Measurements from ENCODE around the gene ATP5F1E.

DNA sequence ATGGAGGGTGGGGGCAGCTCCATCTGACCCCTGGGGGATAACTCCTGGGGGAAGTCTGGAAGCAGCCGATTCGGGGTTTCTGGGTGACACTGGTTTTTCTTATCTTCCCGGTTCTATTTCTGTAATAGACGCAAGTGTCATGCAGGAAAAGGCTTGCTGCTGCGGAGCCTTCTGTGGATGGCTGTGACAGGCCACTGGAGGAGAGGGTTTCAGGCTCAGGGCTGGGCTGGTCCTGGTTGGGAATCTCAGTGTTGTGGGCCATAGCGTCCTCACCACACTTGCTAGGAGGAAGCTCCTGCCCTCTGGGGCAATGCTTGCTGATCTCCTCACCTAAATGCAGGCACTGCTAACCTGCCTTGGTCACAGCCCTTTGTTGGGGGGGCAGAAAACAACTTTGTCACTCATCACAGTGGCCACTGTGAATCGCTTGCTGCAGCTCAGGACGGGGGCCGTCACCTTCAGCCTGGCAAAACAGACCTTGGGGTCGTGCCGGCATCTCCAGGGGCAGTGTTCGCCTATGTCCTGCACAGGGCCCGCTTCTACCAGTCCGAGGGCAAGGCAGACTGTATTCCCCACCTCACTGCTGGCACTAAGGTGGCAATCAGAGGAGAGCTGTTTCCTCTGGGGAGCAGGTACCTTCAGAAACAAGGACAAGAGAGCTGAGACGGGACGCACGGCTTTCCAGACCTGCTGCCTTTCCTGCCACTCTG, 17.3 kb downstream of the ATP5F1E start:
- TF ChIP-seq, protein P1, sequence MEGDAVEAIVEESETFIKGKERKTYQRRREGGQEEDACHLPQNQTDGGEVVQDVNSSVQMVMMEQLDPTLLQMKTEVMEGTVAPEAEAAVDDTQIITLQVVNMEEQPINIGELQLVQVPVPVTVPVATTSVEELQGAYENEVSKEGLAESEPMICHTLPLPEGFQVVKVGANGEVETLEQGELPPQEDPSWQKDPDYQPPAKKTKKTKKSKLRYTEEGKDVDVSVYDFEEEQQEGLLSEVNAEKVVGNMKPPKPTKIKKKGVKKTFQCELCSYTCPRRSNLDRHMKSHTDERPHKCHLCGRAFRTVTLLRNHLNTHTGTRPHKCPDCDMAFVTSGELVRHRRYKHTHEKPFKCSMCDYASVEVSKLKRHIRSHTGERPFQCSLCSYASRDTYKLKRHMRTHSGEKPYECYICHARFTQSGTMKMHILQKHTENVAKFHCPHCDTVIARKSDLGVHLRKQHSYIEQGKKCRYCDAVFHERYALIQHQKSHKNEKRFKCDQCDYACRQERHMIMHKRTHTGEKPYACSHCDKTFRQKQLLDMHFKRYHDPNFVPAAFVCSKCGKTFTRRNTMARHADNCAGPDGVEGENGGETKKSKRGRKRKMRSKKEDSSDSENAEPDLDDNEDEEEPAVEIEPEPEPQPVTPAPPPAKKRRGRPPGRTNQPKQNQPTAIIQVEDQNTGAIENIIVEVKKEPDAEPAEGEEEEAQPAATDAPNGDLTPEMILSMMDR (IDR thresholded peaks at IDR 0.05), result no peak
- no peak for TF ChIP-seq POLR2A (IDR thresholded peaks at IDR 0.05)
